ENCODE results near the gene GLS2.

DNA sequence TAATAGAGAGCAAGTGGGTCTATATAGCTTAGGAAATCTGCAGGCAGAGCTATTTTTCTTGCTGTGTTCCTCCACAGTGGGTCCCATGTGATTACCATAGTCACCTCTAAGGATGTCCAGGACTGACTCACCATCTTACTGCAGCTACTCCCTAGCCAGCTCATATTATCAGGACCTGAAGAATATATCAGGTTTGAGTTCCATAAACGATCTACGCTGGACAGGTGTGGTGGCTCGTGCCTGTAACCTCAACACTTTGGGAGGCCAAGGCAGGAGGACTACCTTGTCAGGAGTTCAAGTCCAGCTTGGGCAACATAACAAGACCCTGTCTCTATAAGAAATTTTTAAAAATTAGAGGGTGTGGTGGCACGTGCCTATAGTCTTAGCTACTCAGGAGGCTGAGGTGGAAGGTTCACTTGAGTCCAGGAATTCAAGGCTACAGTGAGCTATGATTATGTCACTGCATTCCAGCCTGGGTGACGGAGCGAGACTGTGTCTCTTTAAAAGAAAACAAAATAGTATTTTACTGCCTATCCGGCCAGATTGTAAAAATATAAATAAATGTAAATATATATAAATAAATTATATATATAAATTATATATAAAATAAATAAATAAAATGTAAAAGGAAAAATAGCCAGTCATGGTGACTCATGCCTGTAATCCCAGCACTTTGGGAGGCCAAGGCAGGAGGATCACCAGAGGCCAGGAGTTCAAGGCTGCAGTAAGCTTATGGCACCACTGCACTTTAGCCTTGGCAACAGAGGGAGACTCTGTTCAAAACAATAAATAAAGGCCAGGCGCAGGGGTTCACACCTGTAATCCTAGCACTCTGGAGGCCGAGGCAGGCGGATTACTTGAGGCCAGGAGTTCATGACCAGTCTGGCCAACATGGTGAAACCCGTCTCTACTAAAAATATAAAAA, 26.5 kb downstream of the GLS2 start:
- TF ChIP-seq, protein P1, sequence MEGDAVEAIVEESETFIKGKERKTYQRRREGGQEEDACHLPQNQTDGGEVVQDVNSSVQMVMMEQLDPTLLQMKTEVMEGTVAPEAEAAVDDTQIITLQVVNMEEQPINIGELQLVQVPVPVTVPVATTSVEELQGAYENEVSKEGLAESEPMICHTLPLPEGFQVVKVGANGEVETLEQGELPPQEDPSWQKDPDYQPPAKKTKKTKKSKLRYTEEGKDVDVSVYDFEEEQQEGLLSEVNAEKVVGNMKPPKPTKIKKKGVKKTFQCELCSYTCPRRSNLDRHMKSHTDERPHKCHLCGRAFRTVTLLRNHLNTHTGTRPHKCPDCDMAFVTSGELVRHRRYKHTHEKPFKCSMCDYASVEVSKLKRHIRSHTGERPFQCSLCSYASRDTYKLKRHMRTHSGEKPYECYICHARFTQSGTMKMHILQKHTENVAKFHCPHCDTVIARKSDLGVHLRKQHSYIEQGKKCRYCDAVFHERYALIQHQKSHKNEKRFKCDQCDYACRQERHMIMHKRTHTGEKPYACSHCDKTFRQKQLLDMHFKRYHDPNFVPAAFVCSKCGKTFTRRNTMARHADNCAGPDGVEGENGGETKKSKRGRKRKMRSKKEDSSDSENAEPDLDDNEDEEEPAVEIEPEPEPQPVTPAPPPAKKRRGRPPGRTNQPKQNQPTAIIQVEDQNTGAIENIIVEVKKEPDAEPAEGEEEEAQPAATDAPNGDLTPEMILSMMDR (IDR thresholded peaks at IDR 0.05): no peak
- TF ChIP-seq POLR2A (IDR thresholded peaks at IDR 0.05) (no peak), EP300 (IDR thresholded peaks at IDR 0.05) (no peak)
